GM19468 (cell line): ENCODE results near the gene CDKN1C.
A peak's percentile ranks its signal among the peaks of the same experiment; 100 is the strongest.

Source experiments
- ATAC-seq: cut with Tn5 transposase; IDR thresholded peaks from one replicate; pipeline ENCODE4 v1.9.1; 2021; ENCODE audit warnings: mild to moderate bottlenecking, moderate library complexity, moderate number of reproducible peaks; ENCODE audit not compliant: unreplicated experiment; ENCODE audit errors: extremely low read depth

Gene CDKN1C

DNA sequence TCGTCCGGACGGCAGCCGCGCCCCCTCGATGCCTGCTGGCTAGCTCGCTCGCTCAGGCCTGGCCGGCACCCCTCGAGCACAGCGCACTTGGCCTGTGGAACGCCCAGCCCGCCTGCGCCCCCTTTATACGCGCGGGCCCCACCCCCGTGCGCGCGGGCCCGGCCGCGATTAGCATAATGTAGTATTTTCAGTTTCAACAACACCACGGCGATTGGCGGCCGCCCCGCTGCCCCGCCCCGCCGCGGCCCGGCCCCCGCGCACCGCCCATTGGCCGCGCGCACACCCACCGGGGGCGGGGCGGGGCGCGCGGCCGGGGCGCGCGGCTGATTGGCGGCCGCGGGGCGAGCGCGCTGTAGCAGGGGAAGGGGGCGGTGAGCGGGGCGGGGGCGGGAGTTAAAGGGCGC is at the start of gene CDKN1C:
TSS of gene CDKN1C (minus strand) at position 98 of the 404 bp plus-strand sequence. CDS start 319 bp downstream, outside the sequence.
- ATAC-seq, result peak; percentile 56

DNA sequence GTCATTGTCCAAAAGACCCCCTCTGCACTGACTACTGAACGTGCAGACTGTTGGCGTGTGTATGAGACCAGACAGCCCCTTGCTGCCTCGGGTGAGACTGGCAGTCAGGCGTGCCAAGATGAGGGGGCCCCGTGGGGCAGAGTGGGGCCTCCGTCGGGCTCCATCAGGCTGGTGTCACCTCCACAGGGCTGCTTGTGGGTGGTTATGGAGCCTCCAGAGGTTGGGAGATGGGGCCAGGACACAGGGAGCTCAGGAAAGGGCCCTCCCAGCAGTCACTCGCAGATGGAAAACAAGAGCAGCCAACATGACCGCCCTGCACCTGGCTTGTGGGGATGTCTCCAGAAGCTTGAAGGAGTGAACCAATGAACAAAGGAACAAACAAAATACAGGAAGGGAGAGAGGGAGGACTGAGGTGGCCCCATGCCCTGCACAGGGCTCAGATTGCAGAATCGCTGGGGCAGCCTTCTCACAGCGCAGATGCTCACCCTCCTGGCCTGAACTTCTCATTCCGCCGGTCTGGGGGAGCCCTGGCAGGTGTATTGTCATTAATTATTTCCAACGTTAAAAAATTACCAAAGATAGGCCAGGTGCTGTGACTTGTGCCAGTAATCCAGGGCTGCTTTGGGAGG is 49.1 kb upstream of the CDKN1C start:
- no peak for ATAC-seq

DNA sequence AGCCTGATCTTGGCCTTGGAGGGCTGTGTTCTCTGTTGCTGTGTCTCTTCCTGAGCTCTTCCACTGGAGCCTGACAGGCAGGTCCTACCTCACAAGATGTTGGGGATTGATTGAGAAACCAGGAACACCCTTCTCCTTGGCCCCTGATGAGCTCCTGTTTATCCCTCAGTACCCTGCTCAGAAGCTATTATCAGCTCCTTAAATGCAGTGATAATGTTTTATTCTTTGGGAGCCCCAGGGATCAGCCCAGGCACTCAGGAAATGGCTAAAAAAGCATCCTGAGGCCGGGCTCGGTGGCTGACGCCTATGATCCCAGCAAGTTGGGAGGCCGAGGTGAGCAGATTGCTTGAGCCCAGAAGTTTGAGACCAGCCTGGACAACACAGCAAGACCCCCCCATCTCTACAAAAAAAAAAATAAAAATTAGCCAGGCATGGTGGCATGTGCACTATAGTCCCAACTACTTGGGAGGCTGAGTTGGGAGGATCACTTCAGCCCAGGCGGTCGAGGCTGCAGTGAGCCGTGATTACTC is 48.5 kb upstream of the CDKN1C start:
- ATAC-seq, result no peak

DNA sequence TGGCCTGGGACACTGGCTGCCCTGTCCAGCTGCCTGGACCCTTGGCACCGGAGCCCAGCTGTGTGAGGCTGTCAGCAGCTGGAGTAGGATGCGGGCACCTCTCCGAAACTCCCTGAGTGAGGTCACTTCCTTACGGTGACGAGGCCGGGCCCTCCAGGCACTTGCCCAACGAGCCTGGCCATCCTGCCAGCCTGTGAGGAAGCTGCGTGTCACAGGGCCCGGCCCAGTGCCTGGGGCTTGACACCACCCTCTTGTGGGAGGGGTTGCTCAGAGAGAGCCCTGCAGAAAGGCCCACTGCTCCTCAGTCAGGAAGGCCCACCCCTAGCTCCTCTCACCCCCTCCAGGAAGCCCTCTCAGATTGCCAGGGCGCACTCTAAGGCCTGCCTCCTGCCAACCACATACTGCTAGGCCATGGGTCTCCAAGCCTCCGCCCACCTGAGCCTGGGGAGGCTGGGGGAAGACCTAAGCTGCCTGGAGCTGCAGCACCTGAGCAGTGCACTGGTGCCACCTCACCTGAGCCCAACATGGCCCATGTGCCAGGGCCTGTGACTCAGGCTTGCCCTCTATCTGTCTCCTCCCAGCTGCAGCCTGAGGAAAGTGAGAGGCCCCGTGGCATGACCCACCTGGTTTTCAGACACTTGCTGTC is 47.9 kb upstream of the CDKN1C start:
- peak; percentile 22 for ATAC-seq

DNA sequence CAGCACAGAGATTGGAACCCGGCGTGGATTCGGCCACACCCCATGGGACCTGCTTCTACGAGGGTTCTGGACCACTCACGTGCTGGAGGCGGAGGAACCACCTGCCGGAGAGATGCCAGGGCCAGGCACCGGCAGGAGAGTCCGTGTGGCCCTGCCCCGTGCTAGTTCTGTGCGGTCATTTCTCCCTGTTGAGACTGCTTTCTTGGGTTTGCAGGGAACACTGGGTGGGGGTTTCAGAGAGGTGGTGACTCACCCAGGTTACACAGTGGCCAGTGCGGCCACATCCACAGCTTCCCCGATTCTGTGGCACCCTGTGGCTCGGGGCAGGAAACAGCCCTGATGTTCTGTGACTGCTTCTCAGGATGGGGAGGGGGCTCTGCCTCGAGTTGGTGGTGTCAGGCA is 47.3 kb upstream of the CDKN1C start:
- ATAC-seq, result no peak

DNA sequence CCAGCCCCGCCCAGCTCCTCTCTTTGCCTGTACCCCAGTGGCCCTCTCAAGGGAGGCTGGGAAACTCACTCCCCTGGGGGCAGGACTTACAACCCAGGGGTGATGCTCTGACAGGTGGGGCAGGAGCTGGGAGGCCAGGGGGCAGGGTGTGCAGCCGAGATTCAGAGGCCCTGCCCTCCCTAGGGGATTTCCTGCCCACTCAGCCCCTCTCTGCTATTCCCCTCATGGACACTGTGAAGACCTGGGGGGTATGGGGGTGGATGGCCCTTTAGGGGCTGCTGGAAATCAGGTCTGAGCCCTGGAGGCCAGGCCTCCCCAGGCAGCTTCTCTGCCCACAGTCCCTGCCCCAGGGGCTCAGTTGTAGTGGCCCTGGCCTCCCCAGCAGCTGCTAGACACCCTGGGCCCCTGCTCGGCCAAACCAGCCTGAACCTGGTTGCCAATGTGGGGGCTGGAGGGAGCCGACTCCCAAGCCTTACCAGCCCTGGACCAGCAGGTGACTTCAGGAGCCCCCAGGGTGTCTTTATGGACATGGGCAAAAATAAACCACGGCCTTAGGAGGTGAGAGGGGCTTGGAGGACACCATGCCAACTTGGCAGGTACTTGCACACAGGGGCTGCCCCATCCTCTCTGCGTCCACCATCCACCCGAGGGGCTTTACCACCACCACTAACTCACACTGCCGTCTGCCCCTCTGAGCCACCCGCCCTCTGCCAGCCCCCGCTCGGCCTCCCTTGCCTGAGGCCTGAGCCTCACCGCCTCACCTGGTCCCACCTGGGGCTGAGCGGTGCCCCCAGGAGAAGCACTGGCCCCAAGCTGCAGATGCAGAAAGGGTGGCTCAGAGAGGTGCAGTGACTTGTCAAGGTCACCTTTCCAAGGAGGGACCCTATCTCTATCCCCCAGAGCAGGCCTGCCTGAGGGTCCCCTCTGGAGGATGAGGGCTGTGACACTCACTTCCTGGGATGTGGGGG is 46.5 kb upstream of the CDKN1C start:
- ATAC-seq, result no peak

DNA sequence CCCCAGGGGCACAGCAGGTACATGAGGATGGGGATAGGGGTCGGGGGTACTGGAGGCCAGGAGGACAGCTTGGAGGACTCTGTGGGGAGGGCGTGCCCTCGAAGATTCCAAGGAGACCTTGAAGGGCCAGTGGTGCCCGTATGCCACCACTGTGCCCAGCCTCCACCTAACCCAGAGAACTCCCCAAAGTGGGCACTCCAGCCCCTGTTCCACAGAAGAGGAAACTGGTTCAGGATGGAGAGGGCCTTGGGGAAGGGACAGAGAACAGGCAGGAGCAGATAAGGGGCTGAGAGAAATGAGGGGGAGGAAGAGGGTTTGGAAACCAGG is 45.8 kb upstream of the CDKN1C start:
- ATAC-seq, result no peak

DNA sequence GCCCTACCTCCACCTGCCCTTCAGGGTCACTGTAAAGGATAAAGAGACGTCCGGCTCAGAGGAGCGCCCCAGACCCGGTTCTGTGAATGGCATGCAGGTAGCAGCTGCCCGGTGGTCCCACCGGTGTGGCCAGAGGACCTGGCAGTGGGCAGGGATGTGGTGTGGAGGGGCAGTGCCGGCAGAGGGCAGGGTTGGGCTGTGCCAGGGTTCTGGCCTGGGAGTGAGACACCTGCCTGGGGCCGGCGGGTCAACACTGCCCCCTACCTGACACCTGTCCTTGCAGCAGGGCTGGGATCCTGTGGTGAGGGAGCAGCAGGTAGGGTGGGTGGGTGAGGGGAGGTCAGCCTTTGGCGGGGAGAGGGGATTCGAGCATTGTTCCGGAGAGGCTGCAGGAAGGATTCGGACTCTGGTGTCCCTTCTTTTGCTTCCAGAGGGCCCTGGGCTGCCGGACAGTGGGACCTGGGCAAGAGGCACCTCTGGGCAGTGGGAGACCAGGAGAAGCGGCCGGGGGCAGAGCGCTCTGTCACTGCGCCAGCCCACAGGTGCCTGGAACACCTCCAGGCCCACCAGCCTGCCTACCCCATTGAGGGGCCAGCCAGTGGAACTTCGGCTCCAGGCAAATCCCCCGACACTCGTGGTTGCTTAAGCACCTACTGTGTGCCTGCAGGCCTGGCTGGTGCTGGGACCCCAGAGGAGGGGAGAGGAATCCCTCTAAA is 45.3 kb upstream of the CDKN1C start:
- peak; percentile 31 for ATAC-seq

DNA sequence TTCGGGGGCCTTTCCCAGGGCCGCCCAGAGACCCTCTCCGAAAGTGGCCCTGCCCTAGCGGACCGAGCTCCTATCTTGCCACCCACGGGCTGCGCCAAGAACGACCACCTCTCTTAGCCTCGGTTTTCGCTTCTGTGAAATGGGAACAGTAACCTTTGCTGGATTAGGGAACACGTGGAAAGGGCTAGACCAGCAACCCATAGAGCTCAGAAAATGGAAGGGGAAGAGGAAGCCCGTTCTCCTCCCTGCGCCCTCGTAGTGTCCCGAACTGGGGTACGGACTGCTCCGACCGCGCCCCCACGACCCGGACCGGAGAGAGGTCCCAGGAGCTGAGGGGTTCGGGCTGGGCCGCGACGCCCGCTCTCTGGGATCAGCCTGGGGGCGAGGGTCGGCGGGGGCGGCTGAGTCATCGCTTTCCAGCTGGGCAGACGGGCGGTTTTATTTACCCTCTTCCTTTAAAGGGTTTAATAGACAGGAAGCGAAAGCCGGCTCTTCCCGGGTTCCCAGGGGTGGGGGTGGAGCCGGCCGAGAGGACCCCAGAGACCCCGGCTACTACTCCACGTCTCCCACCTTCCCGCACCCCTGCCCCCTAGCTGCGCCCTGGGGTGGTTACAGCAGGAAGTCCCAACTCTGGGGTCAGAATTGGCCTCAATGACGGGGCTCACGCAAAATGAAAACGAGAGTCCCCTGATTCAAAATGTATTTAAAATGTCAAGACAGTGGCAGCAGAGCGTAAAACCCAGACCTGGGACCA is 44.6 kb upstream of the CDKN1C start:
- ATAC-seq, result peak; percentile 13

DNA sequence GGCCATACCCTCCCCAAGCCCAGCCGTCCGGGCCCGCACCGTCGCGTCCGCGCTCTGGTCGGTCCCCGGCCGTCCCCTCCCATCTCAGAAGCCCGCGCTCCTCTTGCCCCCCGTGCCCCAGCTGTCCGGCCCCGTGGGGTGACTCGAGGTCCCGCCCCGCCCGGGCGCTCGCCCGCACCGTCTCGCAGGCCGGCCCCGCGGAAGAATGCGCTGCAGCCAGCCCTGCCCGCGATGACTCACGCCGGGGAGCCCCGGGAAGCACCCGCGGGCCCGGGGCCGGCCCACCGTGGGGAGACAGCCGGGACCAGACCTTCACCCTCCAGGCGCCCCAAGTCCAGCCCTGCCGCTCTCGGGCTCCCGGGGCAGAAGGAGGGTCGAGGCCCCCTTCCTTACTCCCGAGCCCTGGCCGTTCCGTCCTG is 44.0 kb upstream of the CDKN1C start:
- no peak for ATAC-seq

DNA sequence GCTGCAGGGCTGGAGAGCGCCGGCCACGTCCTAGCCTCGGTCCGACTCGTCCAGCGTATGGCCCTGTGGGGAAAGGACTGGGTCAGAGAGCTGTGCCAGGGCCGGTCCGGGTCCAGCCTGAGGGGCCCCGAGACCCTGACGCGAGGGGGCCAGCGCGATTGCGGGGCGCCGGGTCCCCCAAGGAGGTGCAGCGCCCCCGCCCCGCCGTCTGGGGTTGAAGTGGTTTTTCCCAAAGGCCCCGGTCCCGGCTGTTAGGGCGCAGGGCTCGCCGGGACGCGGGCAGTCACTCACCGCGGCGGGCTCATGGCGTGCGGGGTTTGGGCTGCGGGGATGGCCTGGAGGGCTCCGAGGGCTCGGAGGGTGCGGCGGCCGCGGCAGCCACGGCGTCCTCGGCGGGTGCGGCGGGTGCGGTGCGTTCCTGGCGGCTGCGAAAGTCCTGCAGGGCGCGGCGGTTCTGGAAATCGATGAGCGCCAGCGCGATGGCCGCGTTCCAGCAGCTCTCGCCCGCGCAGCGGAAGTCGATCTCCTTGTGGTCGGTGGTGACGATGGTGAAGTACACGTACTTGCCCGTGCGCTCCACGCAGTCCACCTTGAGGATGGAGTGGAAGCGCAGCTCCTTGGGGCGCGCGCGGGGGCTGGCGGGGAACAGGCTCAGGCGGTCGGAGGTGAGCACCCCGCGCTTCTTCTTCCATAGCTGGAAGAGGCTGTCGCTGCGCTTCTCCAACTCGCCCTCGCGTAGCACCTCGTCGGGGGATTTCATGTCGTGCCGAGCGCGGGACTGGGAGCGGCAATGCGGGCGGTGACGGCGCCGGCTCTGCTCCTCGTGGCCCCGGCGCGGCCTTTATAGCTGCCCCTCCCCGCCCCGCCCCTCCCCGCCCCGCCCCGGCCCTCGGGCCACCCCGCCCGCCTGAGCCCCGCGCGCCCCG is 43.3 kb upstream of the CDKN1C start, which contains the start of gene PHLDA2:
TSS of gene PHLDA2 (minus strand) at position 816 of the 926 bp plus-strand sequence. CDS start at position 760, 56 bp downstream.
- no peak for ATAC-seq

DNA sequence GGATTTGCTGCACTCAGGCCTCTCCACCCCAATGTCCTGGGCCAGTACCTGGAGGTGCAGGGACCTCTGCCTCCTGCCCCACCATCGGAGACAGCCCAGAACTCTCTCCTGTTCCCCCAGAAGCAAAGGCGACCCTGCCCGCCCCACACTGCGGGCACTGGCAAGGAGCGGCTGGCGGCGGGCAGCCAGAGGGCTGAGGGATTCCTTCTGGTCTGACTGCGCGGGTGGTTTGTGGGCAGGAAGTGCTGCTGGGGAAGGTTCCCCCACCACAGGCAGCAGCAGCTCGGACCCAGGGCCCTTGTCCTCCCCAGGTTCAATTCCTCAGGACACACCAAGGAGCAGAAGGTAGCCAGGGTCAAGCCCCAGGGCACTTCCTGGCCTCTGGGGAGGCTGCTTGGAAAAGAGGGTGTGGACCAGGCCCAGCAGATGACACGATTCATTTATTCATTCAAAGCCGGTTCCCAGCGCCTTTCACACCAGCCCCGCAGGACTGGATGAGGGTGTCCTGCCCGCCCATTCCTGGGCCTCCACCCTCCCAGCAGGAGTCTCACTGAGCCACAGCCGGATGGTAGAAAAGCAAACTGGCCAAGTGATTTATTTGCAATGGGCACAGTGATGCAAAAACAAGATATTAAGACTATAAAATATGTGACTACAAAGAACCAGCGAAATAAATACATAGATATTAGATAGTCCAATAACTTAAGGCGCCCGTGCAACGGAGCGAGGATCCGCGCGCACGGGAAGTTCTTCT is 42.5 kb upstream of the CDKN1C start:
- no peak for ATAC-seq

DNA sequence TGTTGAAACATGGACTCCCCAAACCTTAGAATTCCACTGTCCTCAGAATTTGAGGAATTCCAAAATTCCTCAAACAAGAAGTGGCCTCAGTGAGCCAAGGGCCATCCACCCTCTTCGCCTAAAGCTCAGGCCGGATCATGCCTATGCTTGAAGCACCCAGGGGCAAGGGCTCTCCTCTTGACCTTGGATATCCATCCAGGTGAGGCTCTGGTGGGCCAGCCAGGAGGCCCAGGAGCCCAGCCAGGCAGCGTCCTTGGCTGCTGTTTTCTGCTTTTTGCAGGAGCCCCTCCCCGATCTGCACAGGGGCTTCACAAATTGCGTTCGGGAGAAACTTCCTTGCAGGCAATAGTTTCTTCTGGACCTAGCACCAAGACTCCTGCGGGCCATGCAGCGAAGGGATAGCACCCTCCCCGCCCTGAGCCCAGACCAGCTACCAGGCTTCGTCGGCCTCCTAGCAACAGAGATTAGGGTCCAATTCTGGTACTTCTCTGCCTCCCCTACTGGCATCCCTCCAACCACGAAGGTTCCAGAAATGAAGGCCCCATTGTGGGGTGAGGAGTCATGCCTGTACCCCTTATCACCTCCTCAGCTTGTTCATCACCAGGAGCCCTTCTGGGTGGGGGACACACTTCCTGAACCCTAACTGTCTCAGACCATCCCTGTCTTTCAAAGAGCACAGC is 41.7 kb upstream of the CDKN1C start:
- no peak for ATAC-seq

DNA sequence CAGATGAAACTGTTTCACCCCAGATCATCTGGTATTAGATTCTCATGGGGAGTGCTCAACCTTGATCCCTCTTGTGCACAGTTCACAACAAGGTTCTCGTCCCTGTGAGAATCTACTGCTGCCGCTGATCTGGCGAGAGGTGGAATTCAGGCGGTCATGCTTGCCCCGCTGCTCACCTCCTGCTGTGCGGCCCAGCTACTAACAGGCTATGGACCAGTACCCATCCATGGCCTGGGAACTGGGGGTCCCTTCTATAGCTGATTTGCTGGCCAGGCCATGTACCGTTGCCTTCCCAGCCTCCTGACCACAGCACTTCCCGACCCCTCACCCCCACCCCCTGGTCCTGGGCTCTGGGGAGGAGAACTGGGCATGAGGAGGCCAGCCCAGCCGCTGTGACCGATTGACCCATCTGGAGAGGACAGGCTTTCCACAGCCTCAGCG is 41.1 kb upstream of the CDKN1C start:
- ATAC-seq, result no peak

DNA sequence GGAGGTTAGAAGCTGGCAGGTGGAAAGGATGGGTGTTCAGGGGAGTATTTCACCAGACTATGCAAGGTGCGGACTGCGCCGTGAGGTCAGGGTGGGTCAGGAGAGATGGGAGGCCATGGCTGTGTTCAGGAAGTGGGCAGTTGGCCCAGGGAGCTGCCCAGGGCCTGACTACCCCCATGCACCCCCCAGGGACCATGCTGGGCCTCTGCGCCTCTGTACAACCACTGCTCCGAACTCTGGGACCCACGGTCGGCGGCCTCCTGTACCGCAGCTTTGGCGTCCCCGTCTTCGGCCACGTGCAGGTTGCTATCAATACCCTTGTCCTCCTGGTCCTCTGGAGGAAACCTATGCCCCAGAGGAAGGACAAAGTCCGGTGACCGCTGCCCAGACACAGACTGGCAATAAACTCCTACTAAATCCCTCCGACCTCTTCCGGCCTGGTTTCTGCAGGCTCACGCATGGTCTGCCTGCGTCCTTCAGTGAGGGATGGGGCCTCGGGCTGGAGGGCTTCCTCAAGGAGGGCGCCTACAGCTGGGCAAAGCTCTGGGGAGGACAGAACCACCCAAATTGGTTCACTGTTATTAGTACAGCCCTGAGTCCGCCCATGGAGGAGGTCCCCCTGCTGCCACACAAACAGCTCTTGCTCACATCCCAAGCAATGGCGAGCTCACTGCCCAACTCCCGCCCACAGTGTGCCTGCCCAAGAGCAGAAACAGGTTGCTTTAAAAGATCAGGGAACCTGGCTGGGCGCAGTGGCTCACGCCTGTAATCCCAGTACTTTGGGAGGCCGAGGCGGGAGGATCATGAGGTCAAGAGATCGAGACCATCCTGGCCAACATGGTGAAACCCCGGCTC is 39.5 kb upstream of the CDKN1C start:
- no peak for ATAC-seq

DNA sequence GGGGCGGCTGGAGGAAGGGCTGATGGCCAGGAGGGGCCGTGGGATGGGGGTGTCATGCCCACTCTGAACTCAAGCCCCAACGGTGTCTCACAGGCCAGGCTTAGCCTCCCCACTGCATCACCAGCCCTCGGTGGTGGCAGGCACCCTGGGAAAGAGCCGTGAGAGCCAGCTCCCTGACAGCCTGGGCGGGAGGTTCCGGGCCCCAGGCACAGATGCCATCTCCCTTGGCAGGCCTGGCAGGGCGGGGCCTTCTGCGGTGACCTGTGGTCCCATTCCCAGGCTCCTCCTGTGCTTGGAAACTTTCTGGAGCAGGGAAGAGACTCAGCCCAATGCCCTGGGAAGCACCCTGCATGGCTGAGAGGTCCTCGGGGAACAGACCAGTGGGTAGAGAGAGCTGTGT is 38.8 kb upstream of the CDKN1C start:
- ATAC-seq, result no peak
